Psoas muscle (tissue), 8 donors: ENCODE measurements around the gene CDC42BPG. TPM values are rescaled to one million over a fixed set of nuclear protein-coding genes. Genes with fewer than 3 reads are reported as not detected.
A peak's percentile ranks its signal among the peaks of the same experiment; 100 is the strongest.

Source experiments
- ATAC-seq, 4 donors: fragments of 200-7000 bp; cut with Tn5 transposase; one replicate each; pipeline ENCODE4 v1.9.1; 2020; ENCODE audit warnings: moderate library complexity in 3 of 4, mild to moderate bottlenecking in 2 of 4
- DNase-seq, 2 donors: peaks; one replicate each; pipeline ENCODE4 v3.0.0-alpha.2; 2020
- H3K27ac ChIP-seq: fragments of 200-600 bp; one replicate; pipeline ENCODE4 v1.8.0; 2022
- H3K27me3 ChIP-seq, 3 donors: fragments of 200-600 bp in 1 of 3; one replicate each; pipeline versions ENCODE4 v1.6.1 to v1.8.0; 2013 to 2022; ENCODE audit warnings: low read length in 2 of 3, mild to moderate bottlenecking in 2 of 3, moderate library complexity in 1 of 3; ENCODE audit not compliant: insufficient read depth in 3 of 3
- H3K36me3 ChIP-seq, 2 donors: fragments of 200-600 bp in 1 of 2; one replicate each; pipeline versions ENCODE4 v1.6.1 to v1.8.0; 2013 to 2022; ENCODE audit warnings: low read depth in 1 of 2, mild to moderate bottlenecking in 1 of 2, moderate library complexity in 1 of 2; ENCODE audit not compliant: insufficient read depth in 1 of 2
- H3K4me1 ChIP-seq: fragments of 200-600 bp; one replicate; pipeline ENCODE4 v1.8.0; 2022
- H3K4me3 ChIP-seq: fragments of 200-600 bp; one replicate; pipeline ENCODE4 v1.8.0; 2022; ENCODE audit warnings: mild to moderate bottlenecking
- H3K9me3 ChIP-seq: fragments of 200-600 bp; one replicate; pipeline ENCODE4 v1.8.0; 2022
- WGBS, 3 donors: extraction: QIAGEN DNeasy Blood & Tissue Kit; methylation state at CpG; one replicate each; pipeline versions ENCODE4 v1.1.6 to v1.1.7; 2013; 5-methylcytosine and 5-hydroxymethylcytosine counted together
- intact Hi-C, 2 donors: fragments of 100-400 bp; cut with DNase I; formaldehyde crosslinking; loops; one replicate each; pipeline versions ENCODE4 v1.11.0 to v1.14.2; 2022
- polyA plus RNA-seq, 3 donors: library from polyadenylated mRNA; stranded (reverse); fragments of 200-250 nt; gene quantifications; one replicate each; pipeline ENCODE4 v1.2.3, GENCODE V29; 2013
- total RNA-seq, 4 donors: library from RNA; stranded (reverse); fragmentation: NEBNext Ultra II Directional in 2 of 4; extraction: Animal tissue kit (Norgen Biotek cat#: 25700) in 2 of 4; gene quantifications; one replicate each; pipeline versions ENCODE4 v1.2.1 to v1.2.4, GENCODE V29; 2021 to 2023
- TF ChIP-seq, protein P1 (sequence below): fragments of 200-600 bp; IDR thresholded peaks from one replicate; pipeline ENCODE4 v1.8.0; 2022; ENCODE audit warnings: antibody characterized with exemption
- donor health status: healthy with polysubstance abuse.
- donor health status: DM: no; HTN: no; CAD: no; lungs with moderate emphysema.
- donor health status: Bipolar disorder and iron deficiency.
- donor health status: healthy.
- donor health status: DM: yes; HTN: yes; CAD: no.
- donor health status: DM: no; HTN: no; CAD: no.
- donor health status: DM: no; HTN: no; CAD: no.
- donor health status: DM: yes; HTN: yes; CAD: no.

The CDC42BPG gene
- total and polyA plus RNA-seq, 7 donors, result 0.04 to 2.2 (median 0.06) TPM; not detected in 1

DNA sequence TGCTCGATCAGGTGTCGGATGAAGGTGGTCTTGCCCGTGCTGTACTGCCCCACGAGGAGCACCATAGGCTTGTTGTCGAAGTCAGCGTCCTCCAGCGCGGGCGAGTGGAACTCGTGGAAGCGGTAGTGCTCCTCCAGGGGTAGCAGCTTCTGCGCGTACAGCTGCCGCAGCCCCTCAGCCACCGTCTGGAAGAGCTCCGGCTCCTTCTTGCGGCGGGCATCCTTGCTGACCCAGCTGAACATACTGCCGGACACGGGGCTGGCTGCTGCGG, 33.7 kb upstream of the CDC42BPG start:
- peak overlapping the region; percentile 99 for H3K4me3 ChIP-seq
- H3K27me3 ChIP-seq, result no peaks in the 10 kb centered on the region
- H3K36me3 ChIP-seq, result peaks cover 0 to 14% of the 10 kb centered on the region in 2 donors
- H3K9me3 ChIP-seq, result no peaks in the 10 kb centered on the region
- peak; percentile 29 to 54 (median 36) for ATAC-seq
- H3K4me1 ChIP-seq, result peaks cover 46% of the 10 kb centered on the region
- DNase-seq, result no peak
- peak overlapping the region; percentile 97 for H3K27ac ChIP-seq
- TF ChIP-seq, protein P1, sequence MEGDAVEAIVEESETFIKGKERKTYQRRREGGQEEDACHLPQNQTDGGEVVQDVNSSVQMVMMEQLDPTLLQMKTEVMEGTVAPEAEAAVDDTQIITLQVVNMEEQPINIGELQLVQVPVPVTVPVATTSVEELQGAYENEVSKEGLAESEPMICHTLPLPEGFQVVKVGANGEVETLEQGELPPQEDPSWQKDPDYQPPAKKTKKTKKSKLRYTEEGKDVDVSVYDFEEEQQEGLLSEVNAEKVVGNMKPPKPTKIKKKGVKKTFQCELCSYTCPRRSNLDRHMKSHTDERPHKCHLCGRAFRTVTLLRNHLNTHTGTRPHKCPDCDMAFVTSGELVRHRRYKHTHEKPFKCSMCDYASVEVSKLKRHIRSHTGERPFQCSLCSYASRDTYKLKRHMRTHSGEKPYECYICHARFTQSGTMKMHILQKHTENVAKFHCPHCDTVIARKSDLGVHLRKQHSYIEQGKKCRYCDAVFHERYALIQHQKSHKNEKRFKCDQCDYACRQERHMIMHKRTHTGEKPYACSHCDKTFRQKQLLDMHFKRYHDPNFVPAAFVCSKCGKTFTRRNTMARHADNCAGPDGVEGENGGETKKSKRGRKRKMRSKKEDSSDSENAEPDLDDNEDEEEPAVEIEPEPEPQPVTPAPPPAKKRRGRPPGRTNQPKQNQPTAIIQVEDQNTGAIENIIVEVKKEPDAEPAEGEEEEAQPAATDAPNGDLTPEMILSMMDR, result no peak
- intact Hi-C loops, result loop anchor here in 1 of 2 donors (1.0 kb wide), 1 partner anchor 68 kb away; the partner anchor contains the start of gene MEN1
- WGBS, 3 donors, result 0% methylated on average over 18 to 21 of the region's 21 CpGs

DNA sequence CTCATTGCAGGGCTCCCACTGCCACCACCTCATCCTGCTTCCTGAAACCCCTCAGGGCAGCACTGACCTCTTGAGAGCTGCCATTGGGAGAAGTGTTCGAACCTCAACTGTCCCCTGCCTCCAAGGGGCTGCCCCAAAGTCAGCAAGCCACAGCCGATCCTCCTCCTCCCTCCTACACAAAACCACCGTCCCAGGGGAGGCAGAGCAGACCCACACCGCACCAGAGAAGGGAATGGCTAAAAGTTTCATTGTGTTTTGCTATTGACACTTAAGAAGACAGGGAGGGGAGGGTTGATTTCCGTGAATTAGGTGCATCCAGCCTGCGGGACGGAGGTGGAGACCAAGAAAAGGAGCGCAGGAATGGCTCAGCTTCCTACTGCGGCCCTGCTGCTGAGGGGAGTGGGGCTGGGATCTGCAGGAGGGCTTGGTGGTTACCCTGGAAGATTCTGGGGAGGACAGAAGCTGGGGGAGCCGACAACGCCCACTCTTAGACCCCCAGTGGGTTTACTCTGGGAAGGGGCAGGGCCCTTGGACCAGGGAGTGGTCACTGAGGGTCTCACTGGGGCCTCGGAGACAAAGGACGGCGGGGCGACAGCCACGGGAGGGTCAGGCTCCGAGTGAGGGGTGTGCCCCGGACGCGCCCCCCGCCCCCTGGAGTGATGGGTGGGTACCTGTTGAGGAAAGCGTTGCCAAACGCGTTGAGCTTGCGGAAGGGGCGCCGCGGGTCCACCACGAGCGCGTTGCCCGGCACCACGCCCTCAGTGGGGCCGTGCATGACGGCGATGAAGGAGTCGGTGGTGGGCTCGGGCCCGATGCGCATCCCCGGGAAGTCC, 33.2 kb upstream of the CDC42BPG start:
- ATAC-seq (peak; percentile 0 to 9 (median 4)), DNase-seq (peak in 1 of 2 donors; percentile 19)
- Histone ChIP-seq H3K36me3 (peaks cover 0 to 20% of the 10 kb centered on the region in 2 donors), H3K9me3 (no peaks in the 10 kb centered on the region), H3K27ac (peak overlapping the region; percentile 97), H3K27me3 (no peaks in the 10 kb centered on the region), H3K4me1 (peaks cover 52% of the 10 kb centered on the region), H3K4me3 (peak overlapping the region; percentile 99)
- intact Hi-C loops, result loop anchor here (1.0 to 2.0 kb wide), 3 partner anchors 15 to 67 kb away; partner anchors contain the start of gene MEN1 (in 1 of the 2)
- 0 to 1% (median 0%) methylated on average over 35 to 41 of the region's 41 CpGs for whole genome bisulfite sequencing, 3 donors
- TF ChIP-seq, protein P1, result no peak

DNA sequence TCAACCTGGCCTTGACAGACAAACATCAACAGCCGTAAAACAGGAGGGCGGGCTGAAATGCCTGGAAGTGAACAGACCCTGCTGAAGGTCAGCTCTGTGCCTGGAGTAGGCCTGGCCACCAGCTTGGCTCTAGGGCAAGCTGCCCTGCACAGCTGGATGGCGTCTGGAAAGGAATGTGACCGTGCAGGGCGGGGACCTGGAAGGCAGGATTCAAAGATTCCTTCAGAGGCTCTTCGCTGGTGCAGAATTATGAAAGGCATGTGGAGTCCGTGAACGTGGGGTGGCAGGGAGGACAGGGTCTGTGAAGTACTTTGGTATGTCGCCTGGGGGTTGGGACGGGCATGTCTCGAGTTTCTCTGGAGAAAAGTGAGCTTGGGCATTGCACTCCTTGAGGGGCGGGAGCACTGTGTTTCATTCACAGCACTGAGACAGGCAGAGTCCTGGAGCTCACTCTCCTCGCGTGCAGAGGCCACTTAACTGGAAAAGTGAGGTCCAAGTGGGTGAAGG, 32.4 kb upstream of the CDC42BPG start:
- H3K27ac ChIP-seq, result peak overlapping the region; percentile 97
- ATAC-seq, result peak; percentile 17 to 52 (median 48)
- TF ChIP-seq, protein P1, result no peak
- DNase-seq, result peak; percentile 49 to 74
- H3K4me3 ChIP-seq, result peak overlapping the region; percentile 99
- 3 to 6% (median 4%) methylated on average over 14 of the region's 14 CpGs for WGBS, 3 donors
- no peaks in the 10 kb centered on the region for H3K9me3 ChIP-seq
- no peaks in the 10 kb centered on the region for H3K27me3 ChIP-seq
- intact Hi-C loops, result loop anchor here (2.0 kb wide), 2 partner anchors 14 to 18 kb away; no protein-coding TSS in a partner anchor
- peaks cover 0 to 27% of the 10 kb centered on the region in 2 donors for H3K36me3 ChIP-seq
- peaks cover 59% of the 10 kb centered on the region for H3K4me1 ChIP-seq

DNA sequence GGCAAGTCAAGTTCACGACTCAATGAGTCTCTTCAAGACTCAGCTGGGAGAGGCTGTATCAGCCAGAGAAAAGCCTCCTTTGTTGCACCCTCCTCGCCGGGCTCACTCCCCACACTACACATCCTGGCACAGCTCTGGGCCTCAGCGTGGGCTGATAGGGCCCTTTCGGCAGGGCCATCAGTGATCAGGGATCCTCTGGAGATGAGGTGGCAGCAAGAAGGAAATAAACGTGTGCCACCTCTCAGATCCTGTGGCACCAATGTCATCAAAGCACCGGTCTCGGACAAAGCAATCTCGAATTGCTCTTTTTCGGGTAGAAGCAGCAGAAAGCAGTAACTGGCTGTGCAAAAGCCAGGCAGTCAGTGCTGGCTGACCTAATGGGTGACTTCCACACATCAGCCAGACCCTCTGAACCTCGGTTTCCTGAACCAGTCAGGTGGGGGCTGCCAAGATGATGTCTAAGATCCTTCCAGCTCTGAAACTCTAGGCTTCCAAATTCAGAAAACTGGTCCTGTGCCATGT, 31.8 kb upstream of the CDC42BPG start:
- intact Hi-C loops, result loop anchor here (2.0 kb wide), 2 partner anchors 13 to 17 kb away; no protein-coding TSS in a partner anchor
- 6 to 35% (median 8%) methylated on average over 11 of the region's 11 CpGs for WGBS, 3 donors

More for the DNA sequence above, 31.8 kb upstream of the CDC42BPG start:
- DNase-seq (peak in 1 of 2 donors; percentile 13), ATAC-seq (no peak)
- H3K27ac ChIP-seq, result peak overlapping the region; percentile 97
- peak overlapping the region; percentile 99 for H3K4me3 ChIP-seq
- H3K9me3 ChIP-seq, result no peaks in the 10 kb centered on the region
- no peaks in the 10 kb centered on the region for H3K27me3 ChIP-seq
- peaks cover 0 to 27% of the 10 kb centered on the region in 2 donors for H3K36me3 ChIP-seq
- TF ChIP-seq, protein P1, result no peak
- peaks cover 65% of the 10 kb centered on the region for H3K4me1 ChIP-seq
